ES-I3 (cell line): ENCODE results near the gene COL6A1.

Experiments used
- H3K36me3 ChIP-seq: 2 replicates; pipeline ENCODE4 v1.6.1; 2013; ENCODE audit warnings: mild to moderate bottlenecking, low read length, control low read depth, moderate library complexity; ENCODE audit not compliant: insufficient read depth
- H3K4me1 ChIP-seq: 2 replicates; pipeline ENCODE4 v1.6.1; 2013; ENCODE audit warnings: mild to moderate bottlenecking, control low read depth, low read length; ENCODE audit not compliant: insufficient read depth
- H3K9ac ChIP-seq: 2 replicates; pipeline ENCODE4 v1.6.1; 2013; ENCODE audit warnings: low read depth, mild to moderate bottlenecking, low read length, moderate library complexity
- H3K9me3 ChIP-seq: 2 replicates; pipeline ENCODE4 v1.6.1; 2013; ENCODE audit warnings: mild to moderate bottlenecking, low read length, moderate library complexity; ENCODE audit not compliant: control insufficient read depth, insufficient read depth

Gene COL6A1

GRCh38 chr21:46048926-46049889 is 67.6 kb downstream of the COL6A1 start:
- Histone ChIP-seq H3K9me3 (no peaks in the 10 kb centered on the region), H3K9ac (no peak overlapping the region), H3K4me1 (peaks cover 17% of the 10 kb centered on the region), H3K36me3 (no peaks in the 10 kb centered on the region)

GRCh38 chr21:46049890-46050667 is 68.5 kb downstream of the COL6A1 start:
- no peaks in the 10 kb centered on the region for H3K36me3 ChIP-seq
- no peaks in the 10 kb centered on the region for H3K9me3 ChIP-seq
- peaks cover 17% of the 10 kb centered on the region for H3K4me1 ChIP-seq
- no peak overlapping the region for H3K9ac ChIP-seq

GRCh38 chr21:46050668-46051378 is 69.3 kb downstream of the COL6A1 start:
- no peaks in the 10 kb centered on the region for H3K36me3 ChIP-seq
- H3K4me1 ChIP-seq: peaks cover 17% of the 10 kb centered on the region
- H3K9ac ChIP-seq: no peak overlapping the region
- H3K9me3 ChIP-seq: no peaks in the 10 kb centered on the region

GRCh38 chr21:46051379-46051770 is 69.8 kb downstream of the COL6A1 start:
- H3K9me3 ChIP-seq: no peaks in the 10 kb centered on the region
- H3K36me3 ChIP-seq: no peaks in the 10 kb centered on the region
- H3K9ac ChIP-seq: no peak overlapping the region
- peaks cover 17% of the 10 kb centered on the region for H3K4me1 ChIP-seq

- no peak overlapping the region for H3K9ac ChIP-seq
- no peaks in the 10 kb centered on the region for H3K9me3 ChIP-seq
- peaks cover 17% of the 10 kb centered on the region for H3K4me1 ChIP-seq
- H3K36me3 ChIP-seq: no peaks in the 10 kb centered on the region
Observed at GRCh38 chr21:46051821-46052675, 70.5 kb downstream of the COL6A1 start.

- Histone ChIP-seq H3K4me1 (peaks cover 17% of the 10 kb centered on the region), H3K9me3 (no peaks in the 10 kb centered on the region), H3K36me3 (no peaks in the 10 kb centered on the region), H3K9ac (no peak overlapping the region)
Observed at GRCh38 chr21:46052703-46053651, 71.4 kb downstream of the COL6A1 start.

- Histone ChIP-seq H3K36me3 (no peaks in the 10 kb centered on the region), H3K9me3 (no peaks in the 10 kb centered on the region), H3K4me1 (peaks cover 13% of the 10 kb centered on the region), H3K9ac (no peak overlapping the region)
Observed at GRCh38 chr21:46054031-46054430, 72.5 kb downstream of the COL6A1 start.

GRCh38 chr21:46054451-46054881 is 72.9 kb downstream of the COL6A1 start:
- Histone ChIP-seq H3K4me1 (peaks cover 9% of the 10 kb centered on the region; the same call in 1 of the 2 replicates), H3K36me3 (no peaks in the 10 kb centered on the region), H3K9ac (no peak overlapping the region), H3K9me3 (no peaks in the 10 kb centered on the region)
